NOMO-1 (cell line): ENCODE measurements around the gene FCSK.

Experiments used
- DNase-seq, 2 experiments: peaks; one replicate each; lab custom pipeline; 2025; ENCODE audit not compliant: unreplicated experiment in 2 of 2; lab: John Stamatoyannopoulos, UW

FCSK gene

DNA sequence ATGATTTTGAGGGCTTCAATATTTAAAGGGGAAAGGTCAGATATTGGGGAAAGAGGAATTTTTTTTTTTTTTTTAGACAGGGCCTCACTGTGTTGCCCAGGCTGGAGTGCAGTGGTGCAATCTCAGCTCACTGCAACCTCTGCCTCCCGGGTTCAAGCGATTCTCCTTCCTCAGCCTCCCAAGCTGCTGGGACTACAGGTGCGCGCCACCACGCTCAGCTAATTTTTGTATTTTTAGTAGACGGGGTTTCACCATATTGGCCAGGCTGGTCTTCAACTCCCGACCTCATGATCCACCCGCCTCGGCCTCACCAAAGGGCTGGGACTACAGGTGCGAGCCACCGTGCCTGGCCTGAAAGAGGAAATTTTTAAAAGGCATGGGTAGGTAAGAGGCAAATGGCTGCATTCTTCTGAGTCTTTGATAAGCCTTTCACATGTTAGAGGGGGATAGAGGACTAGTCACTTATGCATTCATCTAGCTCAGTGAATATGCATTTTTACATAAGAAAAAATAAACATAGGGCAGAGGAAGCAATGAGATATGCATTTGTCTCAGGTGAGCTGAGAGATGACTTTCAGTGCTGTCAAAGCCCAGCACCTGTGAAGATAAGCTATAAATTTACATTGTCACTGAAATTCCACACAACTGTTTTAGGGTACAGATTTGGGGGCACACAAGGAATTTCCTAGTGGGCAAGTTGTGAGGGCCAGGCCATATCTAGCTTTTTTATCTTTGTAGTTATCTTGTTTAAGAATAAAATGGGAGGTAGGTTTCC is 1.1 kb upstream of the FCSK start:
- DNase-seq, result no peak

DNA sequence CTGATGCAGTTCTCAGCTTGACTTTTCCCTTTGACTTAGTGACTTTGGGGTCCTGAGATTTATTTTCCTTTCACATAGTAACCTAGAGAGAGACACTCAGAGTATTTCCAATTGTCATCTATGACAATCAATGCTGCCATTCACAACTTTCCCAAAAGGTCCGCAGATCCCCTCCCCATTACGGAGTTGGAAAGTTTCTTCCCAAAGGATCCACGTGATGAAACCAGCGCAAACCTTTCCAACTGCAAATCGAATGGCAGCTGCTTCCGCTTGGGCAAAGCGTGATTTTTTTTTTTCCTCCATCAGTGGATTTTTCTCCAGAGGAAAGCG is 538 bp upstream of the FCSK start:
- no peak for DNase-seq

DNA sequence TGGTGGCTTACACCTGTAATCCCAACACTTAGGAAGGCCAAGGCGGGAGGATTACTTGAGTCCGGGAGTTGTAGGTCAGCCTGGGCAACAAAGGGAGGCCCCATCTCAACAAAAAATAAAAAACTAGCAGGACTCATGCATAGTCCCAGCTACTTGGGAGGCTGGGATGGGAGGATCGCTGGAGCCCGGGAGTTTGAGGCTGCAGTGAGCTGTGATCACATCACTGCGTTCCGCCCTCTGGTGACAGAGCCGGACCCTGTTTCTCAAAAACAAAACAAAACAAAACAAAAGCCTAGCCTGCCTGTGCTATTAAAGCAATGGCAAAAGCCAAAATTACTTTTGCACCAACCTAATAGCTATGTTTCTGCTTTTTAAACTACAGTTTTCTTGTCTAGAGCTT is 1.5 kb downstream of the FCSK start:
- DNase-seq, result no peak

DNA sequence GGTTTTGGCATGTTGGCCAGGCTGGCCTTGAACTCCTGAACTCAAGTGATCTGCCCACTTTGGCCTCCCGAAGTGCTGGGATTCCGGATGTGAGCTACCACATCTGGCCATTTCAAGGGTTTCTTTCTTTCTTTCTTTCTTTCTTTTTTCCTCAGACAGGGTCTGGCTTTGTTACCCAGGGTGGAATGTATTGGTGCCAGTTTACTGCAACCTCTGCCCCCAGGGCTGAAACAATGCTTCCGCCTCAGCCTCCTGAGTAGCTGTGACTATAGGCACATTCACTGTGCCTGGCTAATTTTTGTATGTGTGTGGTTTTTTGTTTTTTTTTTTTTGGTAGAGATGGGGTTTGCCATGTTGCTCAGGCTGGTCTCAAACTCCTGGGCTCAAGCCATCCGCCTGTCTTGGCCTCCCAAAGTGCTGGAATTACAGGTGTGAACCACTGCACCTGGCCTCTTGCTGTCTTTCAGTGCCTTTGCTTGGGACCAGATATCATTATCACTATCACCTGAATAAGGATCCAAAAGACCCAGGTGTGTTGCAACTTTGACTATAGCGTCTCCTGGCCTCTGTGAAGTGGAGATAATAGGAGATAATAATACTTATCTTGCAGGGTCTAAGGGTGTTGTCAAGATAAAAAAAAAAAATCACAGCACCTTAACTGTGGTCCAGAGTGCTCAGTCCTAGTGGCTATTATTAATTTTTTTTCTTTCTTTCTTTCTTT is 3.2 kb downstream of the FCSK start:
- no peak for DNase-seq

DNA sequence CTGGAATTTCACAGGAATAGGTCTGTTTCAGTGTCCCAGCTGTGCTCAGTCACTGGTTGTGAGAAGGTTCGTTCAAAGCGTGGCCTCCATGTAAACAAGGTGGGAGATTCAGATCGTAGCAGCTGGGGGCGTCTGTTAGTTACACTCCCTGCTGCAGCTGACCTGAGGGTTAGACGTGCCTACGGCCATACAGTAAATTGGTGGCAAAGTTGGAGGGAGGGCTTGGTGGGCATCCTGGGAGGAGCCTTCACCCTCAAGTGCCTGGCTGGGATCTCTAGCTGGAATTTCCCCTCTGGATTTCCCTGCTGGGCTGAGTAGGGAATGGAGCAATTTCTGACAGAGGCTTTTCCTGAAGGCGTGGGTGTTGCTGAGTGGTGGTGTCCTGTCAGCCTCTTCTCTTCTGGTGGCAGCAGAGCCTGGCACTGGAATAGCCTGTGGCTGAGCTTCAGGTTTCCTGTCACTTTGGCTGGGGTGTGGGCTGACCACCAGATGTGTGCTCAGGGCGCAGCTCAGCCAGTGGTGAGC is 6.4 kb downstream of the FCSK start:
- DNase-seq, result no peak

DNA sequence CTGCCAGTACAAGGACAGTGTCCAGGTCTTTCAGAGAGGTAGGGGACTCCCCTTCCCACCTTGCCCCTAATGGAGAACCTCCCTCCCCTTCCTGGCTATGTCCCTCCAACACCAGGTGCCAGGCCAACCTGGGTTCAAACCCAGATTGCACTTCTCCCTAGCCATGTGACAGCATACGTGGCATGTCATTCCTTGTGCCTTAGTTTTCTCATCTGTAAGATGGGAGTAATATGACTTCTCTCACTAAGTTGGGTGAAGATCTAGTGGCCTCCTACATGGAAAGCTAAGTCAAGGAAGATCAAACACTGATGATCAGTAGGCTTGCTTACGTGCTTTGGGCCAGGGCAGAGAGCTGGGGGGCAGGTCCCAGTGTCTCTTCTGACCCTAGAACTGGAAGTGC is 8.8 kb downstream of the FCSK start:
- DNase-seq, result no peak

DNA sequence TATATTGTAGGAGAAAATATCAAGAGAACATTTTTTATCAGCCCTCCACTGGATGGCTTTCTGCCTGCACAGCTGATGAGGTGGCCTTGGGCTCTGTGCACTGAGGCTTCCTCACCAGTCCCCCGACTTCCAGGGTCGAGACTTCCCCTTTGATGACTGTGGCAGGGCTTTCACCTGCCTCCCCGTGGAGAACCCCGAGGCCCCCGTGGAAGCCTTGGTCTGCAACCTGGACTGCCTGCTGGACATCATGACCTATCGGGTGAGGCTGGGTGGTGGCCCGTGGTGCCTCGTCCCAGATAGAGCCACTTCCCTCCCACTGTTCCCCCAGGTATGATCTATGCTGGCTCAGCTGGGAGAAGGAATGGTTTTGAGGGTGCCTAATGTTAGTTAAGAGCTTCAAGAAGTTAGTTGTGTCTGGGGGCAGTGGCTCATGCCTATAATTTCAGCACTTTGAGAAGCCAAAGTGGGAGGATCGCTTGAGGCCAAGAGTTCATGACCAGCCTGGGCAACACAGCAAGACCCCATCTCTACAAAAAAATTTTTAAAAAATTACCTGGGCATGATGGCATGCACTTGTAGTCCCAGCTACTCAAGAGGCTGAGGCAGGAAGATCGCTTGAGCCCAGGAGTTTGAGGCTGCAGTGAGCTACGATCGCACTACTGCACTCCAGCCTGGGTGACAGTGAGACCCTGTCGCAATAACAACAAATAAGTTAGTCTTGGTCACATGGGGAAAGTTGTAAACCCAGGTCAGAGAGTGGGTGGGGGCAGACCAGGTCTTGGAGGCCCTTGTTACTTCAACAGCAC is 11.8 kb downstream of the FCSK start:
- DNase-seq, result no peak

DNA sequence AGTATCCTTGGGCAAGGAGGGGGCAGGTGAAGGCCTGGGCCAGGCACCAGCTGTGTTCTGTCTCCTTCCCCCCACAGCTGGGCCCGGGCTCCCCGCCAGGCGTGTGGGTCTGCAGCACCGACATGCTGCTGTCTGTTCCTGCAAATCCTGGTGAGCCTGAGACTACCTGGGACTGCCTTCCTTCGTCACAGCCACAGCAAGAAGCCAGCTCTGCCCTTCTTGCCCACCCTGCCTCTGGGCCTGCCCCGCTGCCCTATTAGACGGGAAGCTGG is 12.3 kb downstream of the FCSK start:
- no peak for DNase-seq

DNA sequence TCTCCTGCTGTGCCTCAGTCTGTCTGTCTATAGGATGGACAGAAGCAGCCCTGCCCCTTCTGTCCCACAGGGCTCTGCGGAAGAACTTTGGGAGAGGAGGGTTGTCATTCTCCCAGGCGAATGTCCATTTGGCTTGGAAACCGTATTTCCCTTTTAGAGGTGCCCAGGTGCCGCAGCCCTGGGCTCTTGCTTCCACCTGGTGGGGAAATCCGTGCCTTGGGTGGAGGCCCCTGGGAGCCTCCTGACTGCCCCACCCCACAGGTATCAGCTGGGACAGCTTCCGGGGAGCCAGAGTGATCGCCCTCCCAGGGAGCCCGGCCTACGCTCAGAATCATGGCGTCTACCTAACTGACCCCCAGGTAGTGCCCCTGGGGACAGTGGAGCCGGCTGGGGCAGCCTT is 12.7 kb downstream of the FCSK start:
- DNase-seq, result no peak

DNA sequence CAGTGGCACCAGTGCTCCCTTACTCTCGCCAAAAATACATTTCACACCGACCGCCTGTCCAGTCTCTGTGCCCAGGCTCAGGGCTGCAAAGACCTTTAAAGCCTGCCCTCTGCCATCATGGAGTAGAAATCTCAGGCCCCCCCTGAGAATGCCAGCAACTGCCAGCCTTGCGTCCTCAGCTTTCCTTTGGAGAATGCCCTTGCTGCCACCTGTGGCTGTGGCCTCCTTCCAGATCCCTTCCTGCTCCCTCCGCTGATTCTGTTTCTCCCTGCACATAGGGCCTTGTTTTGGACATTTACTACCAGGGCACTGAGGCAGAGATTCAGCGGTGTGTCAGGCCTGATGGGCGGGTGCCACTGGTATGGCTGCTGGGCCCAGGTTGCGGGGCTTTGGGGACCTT is 13.2 kb downstream of the FCSK start:
- DNase-seq, result no peak

DNA sequence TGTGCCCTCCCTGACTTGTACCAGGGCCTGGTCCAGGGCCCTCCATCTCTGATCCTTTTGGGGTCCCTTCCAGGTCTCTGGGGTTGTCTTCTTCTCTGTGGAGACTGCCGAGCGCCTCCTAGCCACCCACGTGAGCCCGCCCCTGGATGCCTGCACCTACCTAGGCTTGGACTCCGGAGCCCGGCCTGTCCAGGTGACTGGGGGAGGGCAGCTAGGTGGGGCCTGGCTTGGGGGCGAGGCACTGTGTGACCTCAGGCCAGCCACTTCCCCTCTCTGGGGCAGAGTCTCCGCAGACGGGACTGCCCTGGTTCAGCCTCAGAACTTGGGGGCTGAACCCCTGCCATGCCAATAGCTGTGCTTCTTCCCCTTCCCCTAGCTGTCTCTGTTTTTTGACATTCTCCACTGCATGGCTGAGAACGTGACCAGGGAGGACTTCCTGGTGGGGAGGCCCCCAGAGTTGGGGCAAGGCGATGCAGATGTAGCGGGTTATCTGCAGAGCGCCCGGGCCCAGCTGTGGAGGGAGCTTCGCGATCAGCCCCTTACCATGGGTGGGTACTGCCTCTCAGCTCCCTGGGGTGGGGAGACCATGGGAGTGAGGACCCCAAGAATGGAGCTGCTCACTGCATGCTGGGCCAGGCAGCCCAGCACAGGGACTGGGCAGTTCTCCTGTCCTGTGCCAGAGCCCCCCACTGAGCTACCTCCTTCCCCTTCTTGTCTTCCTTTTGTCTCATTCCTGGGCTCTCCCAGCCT is 14.6 kb downstream of the FCSK start:
- DNase-seq, result no peak

DNA sequence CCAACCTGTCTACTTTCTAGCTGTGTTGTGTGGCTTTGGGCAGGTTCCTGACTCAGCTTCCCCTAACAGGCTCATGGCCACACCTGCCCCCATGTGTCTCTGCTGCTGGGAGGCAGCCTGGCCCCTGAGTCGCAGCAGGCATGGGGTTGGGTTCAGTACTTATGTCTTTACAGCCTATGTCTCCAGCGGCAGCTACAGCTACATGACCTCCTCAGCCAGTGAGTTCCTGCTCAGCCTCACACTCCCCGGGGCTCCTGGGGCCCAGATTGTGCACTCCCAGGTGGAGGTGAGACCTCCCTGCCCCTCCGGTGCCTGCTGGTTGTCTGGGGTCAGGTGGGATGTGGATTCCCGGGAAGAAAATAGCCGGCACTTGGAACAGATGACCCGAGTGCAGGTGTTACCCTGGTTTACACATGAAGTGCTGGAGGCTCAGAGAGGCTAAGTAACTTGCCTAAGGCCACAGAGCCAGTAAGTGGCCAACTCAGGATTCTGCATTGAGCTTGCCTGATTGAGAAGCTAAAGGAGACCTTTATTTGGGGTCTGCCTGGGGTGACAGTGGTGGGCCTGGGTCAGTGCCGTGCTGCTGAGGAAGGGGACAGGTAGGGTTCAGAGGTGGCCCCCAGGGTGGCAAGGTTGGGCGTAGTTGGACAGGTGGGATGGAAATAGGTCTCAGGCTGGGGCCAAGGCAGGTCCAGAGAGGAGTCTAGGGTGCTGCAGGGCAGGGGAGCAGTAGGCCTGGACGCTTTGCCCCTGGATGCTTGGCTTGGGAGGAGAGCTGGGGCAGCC is 15.9 kb downstream of the FCSK start:
- no peak for DNase-seq

DNA sequence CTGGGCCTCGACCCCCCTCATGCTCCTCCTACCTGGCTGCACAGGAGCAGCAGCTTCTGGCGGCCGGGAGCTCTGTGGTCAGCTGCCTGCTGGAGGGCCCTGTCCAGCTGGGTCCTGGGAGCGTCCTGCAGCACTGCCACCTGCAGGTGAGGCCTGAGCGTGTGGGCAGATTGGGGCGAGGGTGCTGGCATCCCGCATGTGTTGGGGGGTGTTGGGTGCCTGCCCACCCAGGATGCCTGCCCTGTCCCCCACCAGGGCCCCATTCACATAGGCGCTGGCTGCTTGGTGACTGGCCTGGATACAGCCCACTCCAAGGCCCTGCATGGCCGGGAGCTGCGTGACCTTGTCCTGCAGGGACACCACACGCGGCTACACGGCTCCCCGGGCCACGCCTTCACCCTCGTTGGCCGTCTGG is 16.5 kb downstream of the FCSK start:
- no peak for DNase-seq

DNA sequence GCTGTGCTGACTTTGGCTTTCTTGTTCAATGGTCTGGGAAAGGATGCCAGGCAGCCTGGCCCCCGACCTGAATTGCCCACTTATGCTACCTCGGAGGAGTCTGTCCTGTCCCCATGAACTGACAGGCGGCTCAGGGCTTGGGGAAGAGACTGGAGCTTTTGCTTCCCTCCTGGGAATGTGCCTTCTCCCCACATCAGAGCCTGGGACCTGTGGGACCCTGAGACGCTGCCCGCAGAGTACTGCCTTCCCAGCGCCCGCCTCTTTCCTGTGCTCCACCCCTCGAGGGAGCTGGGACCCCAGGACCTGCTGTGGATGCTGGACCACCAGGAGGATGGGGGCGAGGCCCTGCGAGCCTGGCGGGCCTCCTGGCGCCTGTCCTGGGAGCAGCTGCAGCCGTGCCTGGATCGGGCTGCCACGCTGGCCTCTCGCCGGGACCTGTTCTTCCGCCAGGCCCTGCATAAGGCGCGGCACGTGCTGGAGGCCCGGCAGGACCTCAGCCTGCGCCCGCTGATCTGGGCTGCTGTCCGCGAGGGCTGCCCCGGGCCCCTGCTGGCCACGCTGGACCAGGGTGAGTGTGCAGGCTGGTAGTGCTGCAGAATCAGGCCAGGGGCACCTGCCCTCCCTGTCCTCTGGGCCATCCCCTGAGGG is 18.5 kb downstream of the FCSK start:
- no peak for DNase-seq

DNA sequence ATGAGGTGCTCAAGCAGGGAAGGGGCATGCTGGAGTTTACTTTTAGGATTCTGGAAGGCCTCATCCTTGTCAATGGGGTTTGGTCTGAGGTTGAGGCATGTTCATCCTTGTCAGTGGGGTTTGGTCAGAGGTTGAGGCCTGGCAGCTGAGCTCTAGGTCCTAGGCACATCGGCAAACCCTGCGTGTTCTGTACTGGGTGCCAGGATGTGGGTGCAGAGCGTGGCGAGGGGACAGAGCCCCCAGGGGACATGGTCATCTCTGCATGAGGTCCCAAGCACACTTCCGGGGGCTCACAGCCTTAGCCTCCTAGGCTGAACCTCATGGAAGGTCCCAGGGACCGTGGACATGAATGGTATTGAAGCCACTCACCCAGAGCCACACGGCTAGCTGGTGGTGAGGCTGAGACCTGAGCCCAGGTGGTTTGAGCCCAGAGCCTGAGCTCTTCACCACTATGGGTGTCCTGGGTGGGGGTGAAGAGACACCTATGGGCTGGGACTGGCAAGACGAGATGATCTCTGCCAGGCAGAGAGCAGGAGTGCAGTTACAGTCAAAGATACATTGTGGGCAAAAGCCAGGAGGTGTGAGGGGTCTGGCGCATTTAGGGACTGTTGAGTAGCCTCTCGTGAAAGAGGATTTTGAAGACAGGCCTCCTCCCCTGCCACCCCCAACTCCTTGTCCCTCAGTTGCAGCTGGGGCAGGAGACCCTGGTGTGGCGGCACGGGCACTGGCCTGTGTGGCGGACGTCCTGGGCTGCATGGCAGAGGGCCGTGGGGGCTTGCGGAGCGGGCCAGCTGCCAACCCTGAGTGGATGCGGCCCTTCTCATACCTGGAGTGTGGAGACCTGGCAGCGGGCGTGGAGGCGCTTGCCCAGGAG is 19.3 kb downstream of the FCSK start:
- DNase-seq, result no peak

DNA sequence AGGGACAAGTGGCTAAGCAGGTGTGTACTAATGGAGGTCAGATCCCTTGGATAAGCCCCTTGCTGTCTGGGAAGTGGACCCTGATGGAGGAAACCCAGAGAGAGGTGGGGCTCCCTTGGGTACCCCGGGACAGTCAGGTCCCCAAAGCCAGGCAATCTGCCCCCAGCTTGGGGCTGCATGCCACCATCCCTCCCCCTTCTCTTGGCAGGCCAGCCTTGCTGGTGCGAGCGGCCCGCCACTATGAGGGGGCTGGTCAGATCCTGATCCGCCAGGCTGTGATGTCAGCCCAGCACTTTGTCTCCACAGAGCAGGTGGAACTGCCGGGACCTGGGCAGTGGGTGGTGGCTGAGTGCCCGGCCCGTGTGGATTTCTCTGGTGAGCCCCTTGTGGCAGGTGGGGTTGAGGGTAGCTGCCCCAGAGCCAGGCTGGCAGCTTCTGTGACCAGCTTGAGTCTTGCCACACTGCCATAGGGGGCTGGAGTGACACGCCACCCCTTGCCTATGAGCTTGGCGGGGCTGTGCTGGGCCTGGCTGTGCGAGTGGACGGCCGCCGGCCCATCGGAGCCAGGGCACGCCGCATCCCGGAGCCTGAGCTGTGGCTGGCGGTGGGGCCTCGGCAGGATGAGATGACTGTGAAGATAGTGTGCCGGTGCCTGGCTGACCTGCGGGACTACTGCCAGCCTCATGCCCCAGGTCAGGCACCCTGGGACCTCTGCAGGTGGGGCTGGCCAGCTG is 20.1 kb downstream of the FCSK start:
- DNase-seq, result no peak

DNA sequence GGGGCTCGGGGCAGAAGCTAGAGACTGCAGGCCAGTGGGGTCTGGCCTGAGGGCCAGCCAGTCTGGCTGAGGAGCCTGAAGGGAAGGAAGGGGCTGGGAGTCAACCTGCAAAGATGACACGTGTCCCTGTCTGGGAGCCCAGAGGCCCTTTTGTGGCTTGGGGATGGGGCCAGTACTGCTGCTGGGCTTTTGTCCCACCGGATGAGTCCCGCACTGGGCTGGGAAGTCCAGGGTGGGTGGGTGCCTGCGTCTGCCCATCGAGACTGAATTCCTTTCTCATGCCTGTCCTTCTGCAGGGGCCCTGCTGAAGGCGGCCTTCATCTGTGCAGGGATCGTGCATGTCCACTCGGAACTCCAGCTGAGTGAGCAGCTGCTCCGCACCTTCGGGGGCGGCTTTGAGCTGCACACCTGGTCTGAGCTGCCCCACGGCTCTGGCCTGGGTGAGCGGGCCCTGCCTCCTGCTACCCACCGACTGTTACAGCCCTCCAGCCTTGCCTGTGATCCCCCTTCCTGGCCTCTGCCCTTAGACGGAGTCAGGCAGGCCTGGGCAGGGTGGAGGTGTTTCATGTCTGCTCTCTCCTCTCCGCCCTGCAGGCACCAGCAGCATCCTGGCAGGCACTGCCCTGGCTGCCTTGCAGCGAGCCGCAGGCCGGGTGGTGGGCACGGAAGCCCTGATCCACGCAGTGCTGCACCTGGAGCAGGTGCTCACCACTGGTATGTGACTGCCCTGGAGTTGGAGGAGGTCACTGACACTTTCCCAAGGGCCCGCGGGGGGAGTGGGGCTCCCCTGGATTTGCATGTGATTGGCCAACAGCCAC is 20.9 kb downstream of the FCSK start:
- DNase-seq, result no peak
